ENCODE results near the gene KIAA0586.

GRCh38 chr14:58541633-58542022, 114.1 kb downstream of the KIAA0586 start:
- TF ChIP-seq POLR2AphosphoS5 (IDR thresholded peaks at IDR 0.05), result no peak
- no peak for TF ChIP-seq CTCF (IDR thresholded peaks at IDR 0.05)
- no peak for TF ChIP-seq POLR2A (IDR thresholded peaks at IDR 0.05)

Data from prostate gland (tissue), 2 donors.